ENCODE results near the gene DSCAM.

DNA sequence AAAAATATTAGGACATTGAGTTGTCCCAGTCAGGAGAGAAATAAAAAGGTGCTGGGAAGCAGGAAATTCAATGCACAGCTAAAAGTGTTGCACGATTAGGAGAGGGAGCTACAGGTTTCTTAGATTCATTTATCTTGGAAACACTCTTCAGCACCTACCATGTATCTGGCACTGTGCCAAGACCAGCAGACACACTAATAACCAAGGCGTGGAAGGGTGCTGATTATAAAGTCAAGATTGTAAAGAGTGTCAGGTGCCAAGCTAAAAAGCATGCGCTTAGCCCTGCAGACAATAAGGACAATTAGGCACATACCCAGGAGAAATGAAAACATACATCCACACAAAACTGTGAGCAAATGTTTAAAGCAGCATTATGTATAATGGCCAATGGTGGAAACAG, 129.9 kb downstream of the DSCAM start:
- no peak for TF ChIP-seq CTCF (IDR thresholded peaks at IDR 0.05)
- TF ChIP-seq EZH2phosphoT487 (IDR thresholded peaks at IDR 0.05), result no peak
- no peak for TF ChIP-seq EZH2 (IDR thresholded peaks at IDR 0.05)
